ENCODE results near the gene GAK.
"Not testable (repeated sequence)": the region's sequence is repeated elsewhere in the genome, so short reads cannot be mapped to it uniquely, and the experiment has no call there.

GAK gene

DNA sequence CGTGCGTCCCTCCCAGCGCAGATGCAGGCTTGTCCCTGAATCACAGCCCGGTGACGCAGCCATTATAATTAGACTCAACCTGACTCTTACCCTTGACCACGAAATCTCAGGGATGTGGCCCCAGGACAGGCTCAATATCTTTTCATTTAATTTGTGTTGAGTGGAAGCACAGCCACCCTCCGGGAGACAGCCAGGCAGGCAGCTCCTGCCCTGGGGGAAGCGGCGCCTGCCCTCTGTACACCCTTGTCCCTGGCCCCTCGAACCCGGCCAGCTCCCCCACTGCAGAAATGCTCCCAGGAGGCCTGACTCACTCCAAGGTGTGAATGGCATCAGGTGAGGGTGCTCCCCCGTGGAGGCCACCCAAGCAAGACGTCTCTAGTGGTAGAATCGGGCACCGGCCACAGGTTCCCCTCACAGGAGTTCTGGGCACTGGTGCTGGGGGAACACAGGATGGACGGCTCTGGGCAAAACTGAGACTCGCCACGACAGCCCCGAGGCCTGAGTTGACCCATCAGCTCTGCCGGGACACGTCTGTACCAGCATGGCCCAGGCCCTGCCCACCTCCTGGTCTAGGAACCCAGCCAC is 108.8 kb downstream of the GAK start:
- no peak for DNase-seq (ENCODE audit: extremely low spot score, insufficient read length, low read depth)
- FAIRE-seq = no peak

DNA sequence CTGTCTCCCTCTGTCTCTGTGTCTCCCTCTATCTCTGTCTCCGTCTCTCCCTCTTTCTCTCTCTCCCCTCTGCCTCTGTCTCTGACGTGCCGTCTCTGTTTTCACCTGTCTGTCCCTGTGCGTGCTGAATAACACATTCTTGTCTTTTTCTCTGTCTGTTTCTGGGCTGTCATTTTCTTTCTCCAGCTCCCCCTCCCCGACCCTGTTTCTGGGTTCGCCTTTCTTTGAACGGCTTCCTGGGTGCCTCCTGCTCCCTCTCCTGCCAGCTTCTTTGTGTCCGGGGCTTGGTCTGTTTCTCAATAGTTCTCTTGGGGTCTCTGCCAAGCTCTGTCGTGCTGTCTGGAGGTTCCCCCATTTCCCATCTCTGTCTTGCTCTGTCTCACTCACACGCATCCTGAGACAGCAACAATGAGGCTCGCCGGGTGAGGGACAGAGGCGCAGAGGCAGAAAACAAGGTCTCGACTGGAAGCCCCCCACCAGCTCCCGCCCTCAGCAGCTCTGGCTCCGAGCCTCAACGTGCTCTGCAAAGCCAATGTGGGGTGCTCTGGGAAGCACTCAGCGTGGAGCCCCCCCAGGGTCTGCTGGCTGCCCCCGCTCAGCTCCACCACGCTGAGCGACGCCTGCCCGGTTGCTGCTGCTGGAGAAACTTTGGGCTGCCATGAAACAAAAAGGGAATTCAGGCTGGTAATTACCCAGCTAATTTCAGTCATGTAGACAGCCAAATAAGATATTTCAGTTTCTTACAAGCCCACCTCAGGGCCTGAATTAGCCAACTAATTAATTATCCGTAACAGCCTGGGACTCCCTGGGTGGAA is 109.5 kb downstream of the GAK start:
- DNase-seq (ENCODE audit: extremely low spot score, insufficient read length, low read depth) = no peak

DNA sequence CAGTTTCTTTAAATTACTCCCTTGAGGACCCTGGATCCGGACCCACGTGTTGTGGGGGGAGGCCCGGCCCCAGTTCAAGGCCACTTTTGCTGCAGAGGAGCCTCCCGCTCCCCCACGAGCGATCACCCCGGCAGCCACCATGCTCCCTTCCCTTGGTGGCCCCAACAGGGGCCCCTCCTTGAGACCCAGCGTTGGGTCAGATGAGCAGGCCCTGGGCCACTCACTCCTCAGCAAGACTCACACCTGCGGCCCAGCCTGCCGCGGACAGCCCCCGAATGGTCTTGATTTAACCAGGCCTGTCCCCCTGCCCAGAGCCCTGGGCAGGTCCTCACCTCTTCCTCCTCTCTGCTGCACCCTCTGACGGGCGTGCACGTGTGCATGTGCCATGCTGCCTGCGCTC is 110.5 kb downstream of the GAK start:
- DNase-seq (ENCODE audit: extremely low spot score, insufficient read length, low read depth) = no peak
- no peak for FAIRE-seq

More for the DNA sequence above, 109.5 kb downstream of the GAK start:
- no peak for FAIRE-seq

DNA sequence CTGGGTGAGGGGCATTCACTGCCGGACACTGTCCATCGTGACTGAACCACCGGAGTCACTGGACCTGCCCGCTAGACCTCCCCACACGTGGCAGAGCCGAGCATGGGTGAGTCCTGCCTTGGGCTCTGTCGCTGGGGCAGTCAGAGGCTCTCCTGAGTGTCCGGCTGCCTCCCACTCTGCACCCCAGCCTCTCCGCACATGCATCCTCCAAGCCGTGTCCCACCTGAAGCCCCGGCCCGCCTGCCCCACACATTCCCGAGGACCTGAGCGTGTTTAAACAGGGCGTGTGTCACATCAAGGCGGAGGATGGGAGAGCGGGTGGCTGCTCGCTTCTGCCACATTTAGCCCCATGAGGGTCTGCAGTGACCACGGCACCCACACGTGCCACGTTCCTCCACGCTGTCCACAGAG is 110.9 kb downstream of the GAK start:
- DNase-seq (ENCODE audit: extremely low spot score, insufficient read length, low read depth) = no peak
- no peak for FAIRE-seq

- no peak for FAIRE-seq
These were observed 111.6 kb downstream of the GAK start for GRCh38 chr4:820230-821172.

DNA sequence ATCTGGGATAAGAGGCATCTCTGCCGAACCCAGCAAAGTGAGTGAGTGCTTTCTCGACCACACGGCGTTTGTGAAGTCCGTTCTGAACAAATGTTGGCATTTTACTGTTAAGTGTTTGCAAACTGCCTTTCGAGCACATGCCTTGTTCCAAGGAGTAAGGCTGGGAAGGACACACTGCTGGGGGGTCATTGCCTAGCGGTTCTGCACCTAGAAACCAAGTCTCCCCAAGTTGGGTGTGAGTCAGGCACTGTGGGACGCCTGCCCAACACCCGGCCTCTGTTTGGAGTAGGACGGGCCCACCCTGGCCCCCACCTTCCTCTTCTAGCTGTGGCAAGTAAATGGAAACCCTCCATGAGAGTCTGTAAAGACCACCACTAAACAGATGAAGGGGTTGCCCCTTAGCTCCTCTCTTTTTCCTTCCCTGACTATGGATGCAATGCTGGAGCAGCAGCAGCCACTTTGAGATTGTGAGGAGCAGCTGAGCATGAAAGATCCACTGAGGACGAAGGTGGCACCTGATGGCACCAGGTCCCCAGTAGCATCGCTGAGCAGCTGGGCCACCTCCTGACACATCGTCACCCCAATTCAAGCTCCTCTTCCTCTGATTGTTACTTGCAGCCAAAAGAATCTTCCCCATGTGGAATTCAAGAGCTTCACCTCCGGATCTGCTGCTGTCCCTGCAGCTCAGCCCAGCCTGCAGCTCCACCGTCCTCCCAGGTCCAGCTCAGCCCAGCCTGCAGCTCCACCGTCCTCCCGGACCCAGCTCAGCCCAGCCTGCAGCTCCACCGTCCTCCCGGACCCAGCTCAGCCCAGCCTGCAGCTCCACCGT is 112.5 kb downstream of the GAK start:
- FAIRE-seq (no peak), DNase-seq (ENCODE audit: extremely low spot score, insufficient read length, low read depth) (no peak)

More at GRCh38 chr4:820230-821172, 111.6 kb downstream of the GAK start:
- no peak for DNase-seq (ENCODE audit: extremely low spot score, insufficient read length, low read depth)

- no peak for FAIRE-seq
- no peak for DNase-seq (ENCODE audit: extremely low spot score, insufficient read length, low read depth)
These were observed 113.8 kb downstream of the GAK start for GRCh38 chr4:818106-818921.

DNA sequence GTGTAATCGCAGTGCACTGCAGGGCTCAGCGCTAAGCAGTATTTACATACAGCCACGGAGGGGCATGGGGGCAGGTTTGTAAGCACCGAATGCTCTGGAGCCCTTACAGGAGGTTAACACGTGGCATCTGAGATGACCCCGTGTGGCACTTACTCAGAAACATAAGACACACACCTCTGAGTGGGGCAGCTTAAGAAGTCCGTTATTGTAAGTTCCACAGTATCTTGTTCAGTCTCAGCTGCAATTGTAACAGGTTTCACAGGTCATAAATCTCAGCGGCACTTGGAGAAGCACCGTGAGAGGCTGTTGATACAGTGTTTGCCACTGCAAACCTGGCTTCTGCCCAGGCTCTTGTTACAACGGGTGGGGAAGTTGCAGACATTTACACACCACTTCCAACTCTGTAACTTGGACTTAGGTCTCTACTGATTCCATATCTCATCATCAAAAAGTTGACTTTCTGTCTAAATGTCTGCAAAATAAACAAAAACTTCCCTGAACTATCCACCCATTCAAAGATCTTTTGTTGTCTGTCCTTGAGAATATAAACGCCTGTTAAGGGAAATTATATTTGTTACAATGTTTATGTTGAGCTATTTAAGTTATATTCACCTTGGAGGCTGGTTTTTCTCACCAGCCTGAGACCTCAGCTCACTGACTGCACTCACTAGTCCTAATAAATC is 116.5 kb downstream of the GAK start:
- DNase-seq (ENCODE audit: extremely low spot score, insufficient read length, low read depth) (no peak), FAIRE-seq (no peak)

- DNase-seq (ENCODE audit: extremely low spot score, insufficient read length, low read depth) (no peak), FAIRE-seq (no peak)
These were observed 117.7 kb downstream of the GAK start for GRCh38 chr4:814312-814850.

- no peak for FAIRE-seq
- no peak for DNase-seq (ENCODE audit: extremely low spot score, insufficient read length, low read depth)
These were observed 118.2 kb downstream of the GAK start for GRCh38 chr4:813900-814299.

DNA sequence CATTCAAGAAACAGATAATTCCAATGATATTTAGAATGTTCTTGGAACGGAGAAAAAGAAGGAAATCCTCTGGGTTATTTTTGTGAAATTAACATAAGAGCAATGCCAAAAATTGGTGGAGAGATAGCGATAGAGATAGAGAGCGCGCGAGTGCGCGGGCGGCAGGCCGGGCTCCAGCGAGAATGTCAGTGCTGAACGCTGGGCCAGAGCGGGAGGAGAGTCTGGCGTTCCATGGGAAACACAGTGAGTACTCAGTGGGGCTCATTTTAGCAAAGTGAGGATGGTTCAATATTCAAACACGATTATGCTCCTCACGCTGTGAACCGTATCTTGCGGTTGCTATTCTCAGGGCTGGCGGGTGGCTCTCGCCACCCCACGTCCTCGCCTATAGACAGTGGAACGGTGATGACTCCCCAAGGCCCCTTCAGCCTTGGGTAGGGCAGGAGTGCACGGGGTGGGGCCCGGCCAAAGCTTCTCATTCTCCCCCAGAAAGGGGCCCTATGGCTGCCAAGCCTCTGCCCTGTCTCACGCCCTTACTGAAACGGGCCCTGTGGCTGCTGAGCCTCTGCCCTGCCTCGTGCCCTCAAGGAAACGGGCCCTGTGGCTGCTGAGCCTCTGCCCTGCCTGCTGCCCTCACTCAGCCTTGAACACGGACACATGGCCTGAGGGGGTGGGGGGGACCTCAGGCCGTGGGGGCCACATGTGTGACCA is 123.1 kb downstream of the GAK start:
- DNase-seq (ENCODE audit: extremely low spot score, insufficient read length, low read depth) = no peak
- no peak for FAIRE-seq

GRCh38 chr4:807792-808191 is 124.3 kb downstream of the GAK start:
- DNase-seq (ENCODE audit: extremely low spot score, insufficient read length, low read depth) (no peak), FAIRE-seq (no peak)

DNA sequence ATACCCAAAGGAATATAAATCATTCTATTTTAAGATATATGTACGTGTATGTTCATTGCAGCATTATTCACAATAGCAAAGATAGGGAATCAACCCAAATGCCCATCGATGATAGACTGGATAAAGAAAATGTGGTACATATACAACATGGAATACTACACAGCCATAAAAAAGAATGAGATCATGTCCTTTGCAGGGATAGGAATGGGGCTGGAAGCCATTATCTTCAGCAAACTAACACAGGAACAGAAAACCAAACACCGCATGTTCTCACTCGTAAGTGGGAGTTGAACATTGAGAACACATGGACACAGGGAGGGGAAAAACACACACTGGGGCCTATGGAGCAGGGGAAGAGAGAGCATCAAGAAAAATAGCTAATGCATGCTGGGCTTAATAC is 125.1 kb downstream of the GAK start:
- DNase-seq (ENCODE audit: extremely low spot score, insufficient read length, low read depth); FAIRE-seq: not testable (repeated sequence)

DNA sequence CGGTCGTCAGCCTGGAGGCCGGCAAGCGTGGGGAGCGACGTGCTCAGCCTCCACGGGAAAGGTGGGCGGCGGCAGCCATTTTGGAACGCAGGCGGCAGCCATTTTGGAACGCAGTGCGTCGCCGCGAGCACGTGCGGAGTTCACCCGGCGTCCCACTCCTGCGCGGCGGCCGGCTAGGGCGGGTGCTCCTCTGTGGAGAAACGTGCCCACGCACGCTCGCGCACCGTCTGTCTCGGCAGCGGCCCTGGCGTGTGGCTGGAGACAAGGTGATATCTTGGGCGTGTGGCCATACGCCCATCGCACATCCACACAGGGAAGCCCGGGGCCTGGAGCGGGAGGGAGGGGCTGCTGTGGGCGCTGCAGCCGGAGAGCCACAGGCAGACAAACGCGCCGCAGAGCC is 127.3 kb downstream of the GAK start:
- DNase-seq (ENCODE audit: extremely low spot score, insufficient read length, low read depth) (no peak), FAIRE-seq (no peak)

DNA sequence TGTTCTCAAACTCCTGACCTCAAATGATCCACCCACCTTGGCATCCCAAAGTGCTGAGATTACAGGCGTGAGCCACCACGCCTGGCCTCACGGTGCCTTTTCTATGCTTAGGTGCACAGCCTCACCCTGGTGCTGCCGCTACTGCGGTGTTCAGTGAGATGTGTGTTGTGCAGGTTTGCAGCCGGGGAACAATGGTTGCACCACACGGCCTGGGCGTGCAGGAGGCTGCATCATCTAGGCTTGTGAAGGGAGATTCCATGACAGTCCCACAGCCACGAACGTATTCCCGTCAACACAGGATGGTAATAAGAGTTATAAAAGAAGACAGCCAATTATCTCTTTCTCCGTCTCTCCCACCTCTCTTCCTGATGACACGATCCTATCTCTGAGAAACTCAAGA is 128.2 kb downstream of the GAK start:
- no peak for FAIRE-seq
- no peak for DNase-seq (ENCODE audit: extremely low spot score, insufficient read length, low read depth)

- FAIRE-seq = no peak
- no peak for DNase-seq (ENCODE audit: extremely low spot score, insufficient read length, low read depth)
These were observed 130.5 kb downstream of the GAK start for GRCh38 chr4:801436-802124.
